ENCODE measurements around the gene HMGN2.

GRCh38 chr1:26468911-26469310 lies 3.3 kb upstream of the HMGN2 start:
- no peak for TF ChIP-seq CTCF (IDR thresholded peaks at IDR 0.05)
- TF ChIP-seq EZH2phosphoT487 (IDR thresholded peaks at IDR 0.05), result no peak
- no peak for TF ChIP-seq EZH2 (IDR thresholded peaks at IDR 0.05)

Measured in neural progenitor cell (in vitro differentiated cells).